22Rv1 (cell line): ENCODE data around the gene GAPVD1.

ENCODE experiments used
- H3K27ac ChIP-seq: fragments of 450-650 bp; 2 replicates; pipeline ENCODE4 v1.5.1; 2017
- ZFX ChIP-seq: fragments of 450-650 bp; IDR thresholded peaks from 2 replicates; pipeline ENCODE4 v1.6.1; 2017; ENCODE audit warnings: antibody characterized with exemption, borderline replicate concordance
- TF ChIP-seq, protein P1 (sequence below): fragments of 450-650 bp; IDR thresholded peaks from 2 replicates; pipeline ENCODE4 v1.5.1; 2017; ENCODE audit warnings: mild to moderate bottlenecking

Gene GAPVD1

DNA sequence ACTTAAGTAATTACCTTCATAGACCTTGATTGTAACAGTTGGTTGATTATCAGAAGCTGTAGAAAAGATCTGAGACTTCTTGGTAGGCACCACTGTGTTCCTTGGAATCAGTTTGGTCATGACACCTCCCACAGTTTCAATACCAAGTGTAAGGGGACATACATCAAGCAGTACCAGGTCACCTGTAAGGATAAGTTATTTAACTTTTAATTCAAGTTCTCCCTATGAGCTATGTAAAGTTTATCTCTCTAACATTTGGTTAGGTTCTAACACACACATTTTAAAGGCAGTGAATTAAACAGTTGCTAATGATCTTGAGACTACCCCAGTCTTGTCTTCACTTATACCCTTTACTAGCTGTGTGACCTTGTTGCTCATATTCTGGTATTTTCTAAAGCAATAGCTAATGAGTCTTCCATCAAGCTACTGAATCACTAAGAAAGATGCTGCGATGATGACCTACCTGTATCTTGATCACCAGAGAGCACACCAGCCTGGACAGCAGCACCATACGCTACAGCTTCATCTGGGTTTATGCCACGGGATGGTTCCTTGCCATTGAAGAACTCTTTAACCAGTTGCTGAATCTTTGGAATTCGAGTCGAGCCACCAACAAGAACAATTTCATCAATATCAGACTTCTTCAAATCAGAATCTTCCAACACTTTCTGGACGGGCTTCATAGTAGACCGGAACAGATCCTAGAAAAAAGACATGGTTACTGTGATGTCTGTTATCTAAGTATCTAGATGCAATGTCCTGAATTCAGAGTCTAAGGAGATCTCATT, 23.3 kb upstream of the GAPVD1 start:
- peak overlapping the region; percentile 83 for H3K27ac ChIP-seq
- TF ChIP-seq ZFX: no peak
- TF ChIP-seq, protein P1, sequence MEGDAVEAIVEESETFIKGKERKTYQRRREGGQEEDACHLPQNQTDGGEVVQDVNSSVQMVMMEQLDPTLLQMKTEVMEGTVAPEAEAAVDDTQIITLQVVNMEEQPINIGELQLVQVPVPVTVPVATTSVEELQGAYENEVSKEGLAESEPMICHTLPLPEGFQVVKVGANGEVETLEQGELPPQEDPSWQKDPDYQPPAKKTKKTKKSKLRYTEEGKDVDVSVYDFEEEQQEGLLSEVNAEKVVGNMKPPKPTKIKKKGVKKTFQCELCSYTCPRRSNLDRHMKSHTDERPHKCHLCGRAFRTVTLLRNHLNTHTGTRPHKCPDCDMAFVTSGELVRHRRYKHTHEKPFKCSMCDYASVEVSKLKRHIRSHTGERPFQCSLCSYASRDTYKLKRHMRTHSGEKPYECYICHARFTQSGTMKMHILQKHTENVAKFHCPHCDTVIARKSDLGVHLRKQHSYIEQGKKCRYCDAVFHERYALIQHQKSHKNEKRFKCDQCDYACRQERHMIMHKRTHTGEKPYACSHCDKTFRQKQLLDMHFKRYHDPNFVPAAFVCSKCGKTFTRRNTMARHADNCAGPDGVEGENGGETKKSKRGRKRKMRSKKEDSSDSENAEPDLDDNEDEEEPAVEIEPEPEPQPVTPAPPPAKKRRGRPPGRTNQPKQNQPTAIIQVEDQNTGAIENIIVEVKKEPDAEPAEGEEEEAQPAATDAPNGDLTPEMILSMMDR: no peak

DNA sequence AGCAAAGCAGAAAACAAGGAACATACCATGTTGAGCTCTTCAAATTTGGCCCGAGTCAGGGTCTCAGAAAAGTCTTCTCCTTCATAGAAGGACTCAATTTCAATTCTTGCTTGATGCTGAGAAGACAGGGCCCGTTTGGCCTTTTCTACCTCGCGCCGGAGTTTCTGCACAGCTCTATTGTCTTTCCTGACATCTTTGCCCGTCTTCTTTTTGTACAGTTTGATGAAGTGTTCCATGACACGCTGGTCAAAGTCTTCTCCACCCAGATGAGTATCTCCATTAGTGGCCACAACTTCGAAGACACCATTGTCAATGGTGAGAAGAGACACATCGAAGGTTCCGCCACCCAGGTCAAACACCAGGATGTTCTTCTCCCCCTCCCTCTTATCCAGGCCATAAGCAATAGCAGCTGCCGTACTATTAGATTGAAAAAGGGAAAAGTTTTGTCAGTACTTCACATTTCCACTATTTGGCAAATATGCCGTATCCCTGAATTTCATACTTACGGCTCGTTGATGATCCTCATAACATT, 22.6 kb upstream of the GAPVD1 start:
- peak overlapping the region; percentile 83 for H3K27ac ChIP-seq

DNA sequence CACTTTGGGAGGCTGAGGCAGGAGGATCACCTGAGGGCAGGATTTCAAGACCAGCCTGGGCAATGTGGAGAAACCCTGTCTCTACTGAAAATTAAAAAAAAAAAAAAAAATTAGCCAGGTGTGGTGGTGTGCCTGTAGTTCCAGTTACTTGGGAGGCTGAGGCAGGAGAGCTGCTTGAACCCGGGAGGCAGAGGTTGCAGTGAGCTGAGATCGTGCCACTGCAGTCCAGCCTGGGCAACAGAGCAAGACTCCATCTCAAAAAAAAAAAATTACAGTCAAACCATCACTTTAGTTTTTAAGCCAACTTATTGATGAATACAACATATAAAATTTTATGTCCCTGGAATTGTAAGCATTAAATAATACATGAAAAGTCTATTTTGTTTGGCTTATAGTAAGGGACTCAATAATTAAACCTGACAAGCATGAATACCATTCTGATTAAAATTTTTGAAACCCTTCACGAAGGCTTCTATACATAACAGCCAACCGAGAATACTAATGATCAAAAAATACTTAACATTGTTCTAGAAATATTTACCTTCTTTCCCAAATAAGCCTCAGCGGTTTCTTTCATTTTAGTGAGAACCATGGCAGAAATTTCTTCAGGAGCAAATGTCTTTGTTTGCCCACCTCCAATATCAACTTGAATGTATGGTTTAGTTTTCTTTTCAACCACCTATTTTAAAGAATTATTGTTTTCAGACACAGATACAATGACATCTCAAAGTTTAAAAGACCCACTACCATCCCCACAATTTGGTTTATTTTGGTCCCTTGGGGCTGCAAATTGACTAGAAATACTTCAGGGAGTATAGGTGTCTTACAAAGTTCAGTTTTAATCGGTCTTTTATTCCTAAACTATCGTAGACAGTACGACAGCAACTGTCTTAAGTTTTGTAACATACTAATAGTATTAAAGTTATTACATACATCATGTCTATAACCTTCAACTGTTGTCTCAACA, 21.7 kb upstream of the GAPVD1 start:
- TF ChIP-seq, protein P1: no peak
- TF ChIP-seq ZFX: no peak
- H3K27ac ChIP-seq: peak overlapping the region; percentile 83

More for the DNA sequence above, 22.6 kb upstream of the GAPVD1 start:
- TF ChIP-seq ZFX: no peak
- TF ChIP-seq, protein P1: no peak

DNA sequence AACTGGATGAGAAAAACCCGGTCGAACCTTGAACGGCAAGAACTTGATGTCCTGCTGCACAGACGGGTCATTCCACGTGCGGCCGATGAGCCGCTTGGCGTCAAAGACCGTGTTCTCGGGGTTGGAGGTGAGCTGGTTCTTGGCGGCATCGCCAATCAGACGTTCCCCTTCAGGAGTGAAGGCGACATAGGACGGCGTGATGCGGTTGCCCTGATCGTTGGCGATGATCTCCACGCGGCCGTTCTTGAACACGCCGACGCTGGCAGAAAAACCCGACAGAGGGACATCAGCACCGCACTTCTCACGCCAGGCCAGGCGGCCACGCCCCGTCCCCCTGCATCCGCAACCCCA, 21.0 kb upstream of the GAPVD1 start:
- TF ChIP-seq ZFX: no peak
- TF ChIP-seq, protein P1: no peak
- H3K27ac ChIP-seq: peak overlapping the region; percentile 83

DNA sequence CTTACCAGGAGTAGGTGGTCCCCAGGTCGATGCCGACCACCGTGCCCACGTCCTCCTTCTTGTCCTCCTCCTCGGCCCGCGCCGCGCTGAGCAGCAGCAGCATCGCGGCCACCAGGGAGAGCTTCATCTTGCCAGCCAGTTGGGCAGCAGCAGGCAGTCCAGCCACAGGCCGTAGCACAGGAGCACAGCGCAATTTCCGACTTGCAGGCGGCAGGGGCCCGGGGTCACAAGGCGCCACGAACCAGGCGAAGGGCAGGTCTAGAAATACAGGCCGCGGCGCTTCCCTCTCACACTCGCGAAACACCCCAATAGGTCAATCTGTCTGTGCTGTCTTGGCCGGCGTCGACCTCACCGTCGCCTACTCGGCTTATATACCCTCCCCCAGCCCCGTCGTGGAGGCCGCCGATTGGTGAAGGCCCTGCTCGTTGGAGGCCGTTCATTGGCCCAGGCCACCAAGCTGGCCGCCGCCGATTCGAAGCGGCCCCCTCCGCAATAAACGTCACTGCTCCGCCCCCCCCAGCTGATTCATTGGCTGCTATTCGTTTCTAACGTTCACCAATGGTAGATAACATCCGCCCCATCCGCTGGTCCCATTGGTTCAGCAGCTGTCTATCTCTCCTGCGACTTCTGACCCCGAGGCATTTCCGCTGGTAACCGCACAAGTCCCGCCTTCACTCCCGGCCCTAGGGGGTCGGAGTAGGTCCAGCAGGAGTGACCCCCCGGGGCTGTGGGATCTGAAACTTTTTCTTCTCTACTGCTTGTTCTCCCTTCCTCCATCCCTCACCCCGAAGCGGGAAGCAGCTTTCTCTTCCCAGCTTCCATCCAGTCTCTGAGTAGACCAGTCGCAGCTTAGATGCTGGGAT, 20.4 kb upstream of the GAPVD1 start, which contains the start of gene HSPA5:
Gene HSPA5 (minus strand): TSS at position 344 of the 863 bp plus-strand sequence. CDS start 217 bp downstream, at position 127.
- peak within 1 kb of the TSS; percentile 83 for H3K27ac ChIP-seq
- TF ChIP-seq, protein P1: peak; percentile 23
- TF ChIP-seq ZFX: no peak

DNA sequence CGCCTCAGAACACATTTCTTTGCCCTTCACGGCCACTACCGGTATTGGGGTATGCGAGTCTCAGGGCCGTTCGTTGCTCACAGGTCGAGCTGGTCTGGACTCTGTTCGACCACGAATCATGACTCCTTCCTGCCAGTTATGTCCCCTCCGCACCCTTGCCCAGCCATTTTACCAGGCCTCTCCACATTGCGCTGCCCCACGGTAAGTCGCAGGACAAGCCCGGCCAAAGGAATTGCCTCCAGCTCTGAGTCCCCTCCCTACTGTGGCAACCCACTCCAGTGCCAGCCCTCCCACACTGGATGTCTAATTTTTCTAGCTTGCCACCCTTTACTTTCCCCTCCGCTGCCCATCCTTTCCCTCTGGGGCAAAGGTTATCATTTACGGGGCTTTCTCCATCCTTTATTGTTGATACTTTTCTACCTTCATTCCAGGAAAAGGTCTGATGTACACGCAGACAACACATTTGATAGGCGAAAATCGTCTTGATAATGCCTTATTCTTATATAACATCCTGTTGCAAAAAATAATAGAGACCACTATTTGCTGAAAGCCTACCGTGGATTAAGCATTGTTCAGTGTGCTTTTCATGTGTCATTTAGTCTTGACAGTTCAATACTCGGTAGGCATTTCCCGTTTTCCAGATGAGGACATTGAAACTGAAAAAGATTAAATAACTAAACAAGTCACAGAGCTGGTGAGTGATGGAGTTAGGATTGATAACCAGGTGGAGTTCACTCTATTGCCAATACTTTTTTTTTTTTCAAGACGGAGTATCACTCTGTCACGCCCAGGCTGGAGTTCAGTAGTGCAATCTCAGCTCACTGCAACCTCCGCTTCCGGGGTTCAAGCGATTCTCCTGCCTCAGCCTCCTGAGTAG, 19.5 kb upstream of the GAPVD1 start:
- H3K27ac ChIP-seq: peak overlapping the region; percentile 83
- TF ChIP-seq, protein P1: no peak
- no peak for TF ChIP-seq ZFX
